RWPE1 (cell line): ENCODE data around the gene GALR3.

Experiments
- CTCF ChIA-PET: fragments of 350-600 bp; sonication (Branson Sonifier 250); formaldehyde crosslinking; extraction: SDS; loops from one replicate; lab custom pipeline; 2021; lab: Yijun Ruan, JAX
- POLR2A ChIA-PET: fragments of 400-600 bp; formaldehyde crosslinking; extraction: SDS; loops from one replicate; lab custom pipeline; 2020; ENCODE audit warnings: antibody characterized with exemption; ENCODE audit not compliant: low non-redundant PET; lab: Yijun Ruan, JAX
- DNase-seq: peaks from one replicate; pipeline ENCODE4 v3.0.0; 2012; ENCODE audit warnings: low spot score
- H3K27ac ChIP-seq: fragments of 450-650 bp; 2 replicates; pipeline ENCODE4 v1.5.1; 2017
- CTCF ChIP-seq: fragments of 450-650 bp; conservative IDR thresholded peaks from 2 replicates; pipeline ENCODE4 v1.5.1; 2017; ENCODE audit warnings: low read depth, mild to moderate bottlenecking

GALR3 gene

GRCh38 chr22:37854946-37855345 lies 31.8 kb downstream of the GALR3 start:
- no peak for TF ChIP-seq CTCF
- ChIA-PET POLR2A (no interaction called here), CTCF (no interaction called here)
- no peak for DNase-seq
- peak overlapping the region; percentile 36; the same call in 1 of the 2 replicates for H3K27ac ChIP-seq

- ChIA-PET POLR2A (interaction anchor here (0.5 kb wide), 1 partner anchor 79 kb away, joined by 7 read pairs; no protein-coding TSS in a partner anchor), CTCF (no interaction called here)
- no peak for DNase-seq
- no peak overlapping the region for H3K27ac ChIP-seq
- no peak for TF ChIP-seq CTCF
These were observed 32.3 kb downstream of the GALR3 start for GRCh38 chr22:37855462-37855861.

- ChIA-PET POLR2A (no interaction called here), CTCF (no interaction called here)
- TF ChIP-seq CTCF: no peak
- DNase-seq: no peak
- peak overlapping the region; percentile 37; the same call in 1 of the 2 replicates for H3K27ac ChIP-seq
These were observed 37.7 kb downstream of the GALR3 start for GRCh38 chr22:37860796-37861421.

- no peak for DNase-seq
- ChIA-PET POLR2A (no interaction called here), CTCF (interaction anchor here (0.5 to 1.3 kb wide), 5 partner anchors 12 to 227 kb away, joined by 3 to 7 read pairs (median 4); no protein-coding TSS in a partner anchor)
- no peak for TF ChIP-seq CTCF
- H3K27ac ChIP-seq: no peak overlapping the region
These were observed 39.6 kb downstream of the GALR3 start for GRCh38 chr22:37862570-37863325.

- ChIA-PET CTCF (no interaction called here), POLR2A (no interaction called here)
- H3K27ac ChIP-seq: no peak overlapping the region
- no peak for TF ChIP-seq CTCF
- no peak for DNase-seq
These were observed 42.3 kb downstream of the GALR3 start for GRCh38 chr22:37865510-37865909.

- TF ChIP-seq CTCF: no peak
- no peak for DNase-seq
- H3K27ac ChIP-seq: no peak overlapping the region
- ChIA-PET POLR2A (no interaction called here), CTCF (no interaction called here)
These were observed 47.1 kb downstream of the GALR3 start for GRCh38 chr22:37870273-37870672.
